Measurements from ENCODE around the gene MMP8.

Gene MMP8

DNA sequence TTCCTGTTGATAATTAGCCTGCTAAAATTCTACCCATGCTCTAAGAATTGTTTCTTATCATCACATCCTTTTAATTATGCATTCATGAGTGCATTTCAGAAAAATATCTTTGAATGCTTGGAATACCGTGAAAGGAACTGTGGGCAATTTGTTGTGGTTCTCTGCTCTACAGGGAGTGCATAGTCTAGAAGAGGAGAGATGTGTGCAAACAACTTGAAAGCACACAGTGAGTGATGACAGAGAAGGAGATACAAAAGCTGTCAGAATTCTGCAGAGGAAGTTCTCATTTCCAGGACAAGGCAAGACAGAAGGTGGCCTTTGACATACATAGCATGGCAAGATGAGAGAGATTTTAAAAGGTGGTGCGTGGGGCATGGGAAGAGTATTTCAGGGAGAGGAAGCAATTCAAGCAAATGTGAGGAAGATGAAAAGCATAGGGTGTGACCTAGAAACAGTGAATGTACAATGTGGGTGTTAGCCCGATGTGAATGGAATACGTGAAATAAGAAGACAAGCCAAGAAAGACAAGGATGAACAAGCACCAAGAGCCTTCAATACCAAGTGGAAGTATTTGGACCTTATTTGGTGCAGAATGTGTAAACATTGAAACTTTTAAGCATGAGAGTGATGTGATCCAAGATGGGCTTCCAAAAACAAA lies 5.0 kb downstream of the MMP8 start:
- DNase-seq = no peak

DNA sequence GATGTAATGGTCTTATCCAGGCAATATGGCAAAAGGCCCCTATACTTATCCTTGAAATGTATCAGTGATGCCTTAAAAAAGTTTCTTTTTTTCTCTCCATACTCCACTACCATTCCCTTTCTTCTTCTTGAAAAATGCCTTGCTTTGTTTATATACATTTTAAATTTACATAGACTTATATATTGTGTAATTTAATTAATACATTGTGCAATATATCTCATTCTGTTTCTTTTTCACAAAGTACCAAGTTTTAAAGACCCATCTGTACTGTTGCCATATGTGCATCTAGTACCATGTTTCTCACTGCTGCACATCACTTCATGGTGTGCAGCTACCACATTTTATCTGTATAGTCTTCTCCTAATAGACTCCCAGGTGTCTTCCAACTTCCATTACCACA lies 7.5 kb downstream of the MMP8 start:
- DNase-seq = no peak

DNA sequence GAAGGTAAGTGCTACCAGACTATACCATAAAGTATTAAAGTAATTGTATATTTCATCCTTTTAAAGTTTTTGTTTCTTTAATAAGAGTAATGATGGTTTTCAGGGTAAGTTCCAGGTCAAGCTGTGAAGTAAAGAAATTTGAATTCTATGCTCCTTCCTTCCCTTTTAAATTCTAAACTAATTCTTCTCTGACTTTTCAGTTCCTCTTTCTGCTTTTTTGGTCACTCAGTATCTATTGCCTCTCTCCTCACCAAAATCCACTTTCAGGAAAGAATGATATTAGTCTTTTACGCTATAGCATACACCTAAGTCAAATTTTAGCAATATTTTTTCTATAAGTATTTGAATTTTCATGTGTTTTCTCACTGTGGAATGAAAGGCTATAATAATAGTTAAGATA lies 8.2 kb downstream of the MMP8 start:
- DNase-seq = no peak

DNA sequence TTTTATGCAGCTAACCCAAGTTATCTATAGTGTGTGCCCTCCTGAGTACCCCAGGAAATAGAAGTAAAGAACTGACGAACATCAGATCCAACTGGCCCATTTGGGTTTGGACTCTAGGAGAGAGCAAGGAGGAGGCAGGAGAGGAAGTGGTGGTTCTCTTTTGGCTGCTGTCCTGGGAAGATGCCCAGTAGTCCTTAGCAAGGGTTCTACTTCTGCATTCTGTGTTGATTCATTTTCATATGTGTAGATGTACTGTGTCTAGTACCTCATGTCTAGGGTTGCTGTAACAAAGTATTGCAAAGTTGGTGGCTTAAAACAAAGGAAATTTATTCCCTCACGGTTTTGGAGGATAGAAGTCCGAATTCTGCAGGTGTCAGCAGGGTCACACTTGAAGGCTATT lies 12.6 kb downstream of the MMP8 start:
- DNase-seq = no peak

DNA sequence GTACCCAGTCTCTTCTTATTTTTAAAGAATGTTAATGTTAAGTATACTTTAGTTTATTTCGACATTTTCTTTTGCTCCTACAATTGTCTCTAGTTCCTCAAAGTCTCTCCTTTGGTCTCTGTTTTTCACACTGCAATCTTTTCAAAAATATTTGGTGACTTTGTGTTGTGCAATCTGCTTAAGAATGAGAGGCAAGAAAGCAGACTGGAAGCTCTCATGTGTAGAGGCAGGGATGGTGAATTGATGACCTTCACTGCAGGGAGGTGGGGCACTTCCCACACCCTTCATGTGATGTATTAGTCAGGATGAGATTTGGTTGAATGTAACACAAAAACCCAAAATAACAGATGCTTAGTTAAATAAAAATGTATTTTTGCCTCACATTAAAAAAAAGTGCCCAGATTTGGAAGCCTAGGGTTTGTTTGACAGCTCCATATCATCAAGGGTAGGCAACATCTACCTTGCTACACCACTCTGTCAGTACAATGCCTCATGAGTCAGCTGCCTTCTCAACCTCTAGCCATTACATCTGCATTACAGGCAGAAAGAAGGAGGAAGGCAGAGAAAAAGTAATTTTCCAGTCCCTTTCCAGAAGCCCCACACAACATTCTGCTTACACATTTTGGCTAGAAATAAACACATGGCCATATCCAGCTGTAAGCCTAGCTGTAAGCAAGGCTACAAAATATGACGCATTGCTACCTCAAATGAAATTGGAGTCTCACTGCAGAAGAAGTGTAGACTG lies 15.4 kb downstream of the MMP8 start:
- DNase-seq = no peak

DNA sequence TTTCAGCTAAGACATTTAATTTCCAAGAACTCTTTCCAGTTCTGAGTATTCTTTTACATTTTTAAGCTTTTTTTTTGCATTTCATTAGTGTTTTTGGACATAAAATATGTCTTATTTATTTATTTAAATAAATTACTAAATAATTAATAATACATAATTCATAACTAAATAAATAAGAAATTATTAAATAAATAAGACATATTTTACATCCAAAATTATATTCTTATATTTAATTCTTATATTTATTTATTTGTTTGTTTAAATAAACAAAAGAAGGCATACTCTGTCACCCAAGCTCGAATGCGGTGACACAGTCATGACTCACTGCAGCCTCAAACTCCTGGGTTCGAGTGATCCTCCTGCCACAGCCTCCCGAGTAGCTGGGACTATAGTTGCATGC lies 16.1 kb downstream of the MMP8 start:
- DNase-seq = no peak

DNA sequence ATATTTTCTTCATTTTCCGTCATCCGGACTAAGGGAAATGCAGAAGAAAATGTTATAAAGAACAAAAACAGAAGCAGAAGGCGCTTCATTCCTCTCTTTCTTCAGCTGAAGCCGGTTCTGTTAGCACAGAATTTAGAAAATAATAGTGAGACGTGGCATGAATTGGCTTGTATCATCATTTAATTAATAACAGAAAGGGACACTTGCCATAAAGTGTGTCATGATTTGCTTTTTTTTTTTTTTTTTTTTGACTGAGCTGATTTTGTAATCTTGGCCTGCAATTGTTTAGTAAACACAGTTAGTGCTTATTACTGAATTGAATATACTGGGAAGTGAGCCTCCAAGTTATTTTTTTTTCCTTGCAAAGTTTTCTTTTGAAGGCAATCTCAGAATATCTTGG lies 19.1 kb downstream of the MMP8 start, which contains the start of gene MMP27:
Gene MMP27, minus strand, starts transcription at position 144 of the 400 bp plus-strand sequence. Its CDS starts 55 bp downstream, at position 89.
- DNase-seq = no peak

DNA sequence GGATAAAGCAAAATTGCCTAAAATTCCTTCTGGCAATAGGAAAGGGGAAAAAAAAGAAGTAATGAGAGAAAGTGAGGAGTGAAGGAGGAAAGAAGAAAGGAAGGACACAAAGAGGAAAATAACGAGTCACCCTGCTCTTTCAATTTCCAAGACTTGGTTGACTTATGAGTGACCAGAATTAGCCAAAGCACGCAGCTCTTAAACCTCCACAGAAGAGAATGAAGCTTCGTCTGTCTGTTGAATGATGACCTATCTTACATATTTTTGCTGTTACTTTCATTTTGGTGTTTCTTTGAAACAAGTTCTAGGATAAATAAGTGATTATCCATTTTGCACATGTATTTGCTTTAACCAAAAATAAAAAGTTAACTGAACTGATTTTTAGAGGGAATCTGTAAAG lies 19.9 kb downstream of the MMP8 start:
- DNase-seq = no peak

DNA sequence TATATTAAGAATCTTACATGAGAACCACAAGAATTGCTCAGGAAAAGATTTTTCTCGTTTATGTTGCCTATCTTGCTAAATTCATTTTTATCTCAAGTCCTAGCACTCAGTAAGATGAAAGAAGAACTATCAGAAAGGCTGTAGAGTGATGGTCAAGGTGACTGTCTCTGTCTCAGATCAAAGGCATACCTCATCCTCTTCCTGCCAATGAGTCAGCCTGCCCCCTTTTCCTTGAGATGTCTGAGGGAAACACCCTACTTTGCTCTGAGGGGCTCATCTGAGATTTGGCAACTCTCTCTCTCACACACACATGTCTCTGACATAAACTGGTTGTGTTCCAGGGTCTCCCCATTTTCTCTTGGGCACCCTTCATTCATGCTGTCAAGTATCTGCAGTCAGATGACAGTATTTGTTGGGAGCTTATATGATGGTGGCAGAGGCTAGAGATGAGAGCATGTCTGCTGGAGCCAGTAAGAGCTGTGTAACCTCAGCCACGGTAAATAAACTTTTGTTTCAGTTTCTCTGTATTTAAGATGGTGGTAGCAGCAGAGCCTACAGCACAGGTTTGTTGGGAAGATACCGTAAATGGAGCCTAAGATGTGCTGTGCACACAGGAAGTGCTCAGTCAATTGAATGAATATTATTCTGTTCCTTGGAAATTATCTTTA lies 20.8 kb downstream of the MMP8 start:
- no peak for DNase-seq

DNA sequence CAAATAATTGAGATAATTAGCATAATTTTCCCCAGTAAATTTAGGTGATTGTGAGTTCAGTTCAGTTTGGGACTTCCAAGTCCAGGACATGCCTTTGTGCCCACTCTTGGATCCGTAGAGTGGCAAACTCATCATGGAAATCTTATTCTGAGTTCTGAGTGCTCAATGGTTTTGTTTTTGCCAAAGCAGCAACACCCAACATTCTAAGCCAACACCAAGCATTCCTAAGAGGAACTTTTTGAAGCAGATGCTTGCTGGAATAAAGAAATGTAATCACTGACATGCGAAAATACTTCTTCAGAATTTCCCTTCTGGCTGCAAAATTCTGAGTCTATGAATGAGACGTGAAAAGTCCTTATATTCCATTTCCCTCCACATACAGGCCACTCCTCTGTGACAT lies 29.6 kb downstream of the MMP8 start:
- no peak for DNase-seq

DNA sequence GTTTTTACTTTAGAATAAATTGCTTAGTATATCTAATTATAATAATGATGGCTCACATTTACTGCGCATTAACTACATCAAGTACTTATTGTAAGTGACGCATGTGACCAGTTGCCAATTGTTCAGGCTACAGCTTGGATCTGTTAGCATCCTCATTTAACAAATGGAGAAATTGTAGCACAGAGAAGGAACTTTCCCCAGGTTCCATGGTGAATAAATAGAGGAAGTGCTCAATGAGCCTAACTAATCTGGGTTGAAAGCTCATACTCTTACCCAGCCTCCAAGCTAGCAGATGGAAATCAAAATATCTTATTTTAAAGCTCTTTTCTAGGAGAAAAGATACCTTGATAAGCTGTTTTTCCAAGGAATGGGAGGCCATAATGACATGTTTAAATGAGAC lies 39.0 kb downstream of the MMP8 start:
- DNase-seq = peak; percentile 14

DNA sequence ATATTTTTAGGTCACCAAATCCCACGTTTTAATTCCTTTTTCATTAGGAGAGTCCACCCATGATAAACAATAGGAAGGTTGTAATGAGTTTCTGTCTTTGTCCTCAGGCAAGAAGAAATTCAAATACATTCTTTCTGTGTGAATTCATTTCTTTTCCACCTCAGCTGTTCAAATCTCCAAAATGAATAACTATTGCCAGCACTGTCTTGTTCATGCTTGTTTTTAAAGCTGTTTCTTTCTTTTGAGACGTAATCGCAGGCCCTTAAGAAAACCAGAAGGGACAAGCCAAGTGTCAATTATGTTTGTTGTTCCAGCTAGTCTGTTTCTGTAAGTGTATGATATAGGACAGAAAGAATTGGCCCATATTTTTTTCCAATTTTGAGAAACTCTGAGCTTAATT lies 39.4 kb downstream of the MMP8 start:
- DNase-seq = no peak

DNA sequence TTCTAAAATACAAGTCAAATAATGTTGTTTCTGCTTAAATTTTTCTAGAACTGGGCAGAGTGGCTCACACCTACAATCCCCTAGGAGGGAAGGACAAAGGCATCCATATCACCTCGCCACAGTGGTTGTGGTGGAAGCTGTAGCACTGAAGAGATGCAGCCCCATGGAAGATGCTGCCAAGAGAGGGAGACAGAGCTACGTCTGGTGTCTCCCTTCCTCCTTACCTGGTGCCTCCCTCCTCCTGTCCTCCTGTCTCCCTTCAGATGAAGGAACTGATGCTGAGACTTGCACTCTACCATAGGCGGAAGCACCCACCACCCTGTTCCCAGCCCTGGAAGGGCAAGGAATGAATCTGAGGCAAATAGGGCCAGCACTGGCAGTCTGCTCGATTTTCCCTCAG lies 41.5 kb downstream of the MMP8 start:
- no peak for DNase-seq

DNA sequence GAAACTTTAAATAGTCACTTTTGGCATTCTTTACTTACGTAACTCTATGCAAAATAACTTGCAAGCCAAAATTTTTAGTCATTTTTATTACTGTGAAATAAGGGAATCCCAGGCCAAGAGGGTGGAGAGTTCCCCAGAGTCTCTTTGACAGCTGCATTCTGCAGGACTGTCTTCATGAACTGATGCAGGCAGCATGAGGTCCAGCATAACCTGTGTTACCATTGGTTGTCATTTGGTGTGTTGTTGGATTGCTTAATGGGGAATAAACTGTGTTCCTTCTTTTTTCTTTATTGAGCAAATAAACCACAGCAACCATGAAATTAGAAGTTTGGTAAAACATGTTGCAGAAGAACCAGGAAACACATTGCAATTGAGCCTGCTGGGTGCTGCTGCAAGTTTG lies 43.8 kb downstream of the MMP8 start:
- peak; percentile 45 for DNase-seq

DNA sequence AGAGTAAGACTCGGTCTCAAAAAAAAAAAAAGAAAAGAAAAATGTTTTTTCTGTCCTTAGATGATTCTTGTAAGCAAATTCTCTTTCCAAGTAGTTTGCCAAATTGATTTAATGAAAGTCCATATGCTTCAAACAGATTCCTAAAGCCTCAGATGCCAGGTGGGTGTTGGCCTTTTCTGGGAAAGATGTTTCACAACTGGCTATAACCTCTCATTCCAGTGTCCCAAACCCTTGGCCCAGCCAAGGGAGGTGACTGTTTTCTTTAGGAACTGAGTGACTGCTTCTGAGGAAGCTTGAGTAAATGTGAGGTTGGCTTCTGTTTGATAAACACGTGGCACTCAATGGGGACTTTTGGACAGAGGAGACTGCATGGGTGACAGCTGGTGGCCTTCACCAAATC lies 46.7 kb downstream of the MMP8 start:
- no peak for DNase-seq

DNA sequence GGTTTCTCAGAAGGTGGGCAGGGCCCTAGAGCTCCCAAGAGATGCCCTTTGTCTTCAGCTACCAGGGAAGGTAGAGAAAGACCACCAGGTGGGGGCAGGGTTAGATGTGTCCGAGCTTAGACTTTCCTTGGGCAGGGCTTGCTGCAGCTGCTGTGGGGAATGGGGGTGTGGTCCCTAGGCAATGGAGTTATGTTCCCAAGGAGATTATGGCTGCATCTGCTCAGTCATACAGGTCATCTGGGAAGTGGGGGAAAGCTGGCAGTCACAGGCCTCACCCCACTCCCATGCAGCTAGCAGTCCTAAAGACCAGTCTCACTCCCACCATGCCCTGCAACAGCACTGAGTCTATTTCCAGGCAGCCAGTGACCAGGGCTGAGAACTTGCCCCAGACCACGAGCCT lies 48.7 kb downstream of the MMP8 start:
- no peak for DNase-seq

DNA sequence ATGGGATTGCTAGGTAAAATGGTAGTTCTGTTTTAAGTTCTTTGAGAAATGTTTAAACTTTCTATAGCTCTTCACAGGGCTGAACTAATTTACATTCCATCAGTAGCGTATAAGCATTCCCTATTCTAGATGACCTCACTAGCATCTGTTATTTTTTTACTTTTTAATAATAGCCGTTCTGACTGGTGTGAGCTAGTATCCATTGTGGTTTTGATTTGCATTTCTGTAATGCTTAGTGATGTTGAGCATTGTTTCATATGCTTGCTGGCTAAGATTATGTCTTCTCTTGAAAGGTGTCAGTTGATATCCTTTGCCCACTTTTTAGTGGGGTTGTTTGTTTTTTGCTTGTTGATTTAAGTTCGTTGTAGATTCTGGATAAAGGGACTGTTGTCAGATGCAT lies 55.1 kb downstream of the MMP8 start:
- no peak for DNase-seq

DNA sequence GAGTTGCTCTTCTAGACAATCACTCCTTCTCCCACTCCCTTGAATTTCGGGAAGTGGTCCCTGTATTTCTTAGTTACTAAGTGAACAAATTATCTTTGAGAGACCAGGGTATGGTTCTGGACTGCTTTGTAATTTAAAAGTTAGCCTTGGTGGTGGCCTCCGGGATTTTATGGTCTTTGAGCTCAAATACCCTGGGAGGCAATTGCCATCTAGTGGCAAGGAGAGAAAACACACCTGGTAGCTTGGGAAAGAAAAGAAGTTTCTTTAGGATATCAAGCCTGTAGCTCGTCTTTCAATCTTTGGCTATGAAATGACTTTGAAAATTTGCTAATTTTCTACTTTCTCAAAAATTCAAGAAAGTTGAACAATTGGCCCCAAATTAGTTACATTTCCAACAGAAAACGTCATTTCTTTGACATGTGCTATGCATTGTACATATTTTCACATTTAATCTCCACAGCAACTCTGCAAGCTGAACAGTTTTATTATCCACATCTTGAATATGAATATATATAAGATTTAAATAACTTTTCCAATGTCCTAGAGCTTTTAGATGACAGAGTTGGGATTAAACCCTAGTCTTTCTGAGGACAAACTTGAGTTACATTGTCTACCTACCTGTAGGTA lies 58.3 kb downstream of the MMP8 start:
- peak; percentile 71 for DNase-seq

DNA sequence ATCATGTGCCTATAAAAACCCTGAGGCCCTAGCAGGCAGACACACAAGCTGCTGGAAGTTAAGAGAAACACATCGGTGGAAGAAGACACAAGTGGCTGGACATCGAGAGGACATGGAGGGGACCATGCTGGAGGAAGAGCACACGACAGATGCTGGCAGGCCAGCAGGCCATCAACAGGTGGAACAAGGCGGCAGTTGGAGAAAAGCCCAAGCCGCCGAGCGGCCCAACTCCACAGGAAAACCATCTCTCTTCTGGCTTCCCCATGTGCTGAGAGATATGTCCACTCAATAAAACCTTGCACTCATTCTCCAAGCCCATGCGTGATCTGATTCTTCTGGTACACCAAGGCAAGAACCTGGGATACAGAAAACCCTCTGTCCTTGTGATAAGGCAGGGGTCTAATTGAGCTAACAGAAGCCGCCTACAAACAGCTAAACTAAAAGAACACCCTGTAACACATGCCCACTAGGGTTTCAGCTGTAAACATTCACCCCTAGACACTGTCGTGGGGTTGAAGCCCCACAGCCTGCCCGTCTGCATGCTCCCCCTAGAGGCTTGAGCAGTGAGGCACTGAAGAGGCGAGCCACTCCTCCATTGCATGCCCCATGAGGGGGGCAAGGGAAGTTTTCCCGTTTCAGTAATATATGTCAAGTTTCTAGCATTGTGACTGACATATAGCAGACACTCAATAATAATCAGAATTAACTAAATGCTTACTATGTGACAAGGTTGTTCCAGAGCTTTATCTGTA lies 60.6 kb downstream of the MMP8 start:
- peak; percentile 30 for DNase-seq

DNA sequence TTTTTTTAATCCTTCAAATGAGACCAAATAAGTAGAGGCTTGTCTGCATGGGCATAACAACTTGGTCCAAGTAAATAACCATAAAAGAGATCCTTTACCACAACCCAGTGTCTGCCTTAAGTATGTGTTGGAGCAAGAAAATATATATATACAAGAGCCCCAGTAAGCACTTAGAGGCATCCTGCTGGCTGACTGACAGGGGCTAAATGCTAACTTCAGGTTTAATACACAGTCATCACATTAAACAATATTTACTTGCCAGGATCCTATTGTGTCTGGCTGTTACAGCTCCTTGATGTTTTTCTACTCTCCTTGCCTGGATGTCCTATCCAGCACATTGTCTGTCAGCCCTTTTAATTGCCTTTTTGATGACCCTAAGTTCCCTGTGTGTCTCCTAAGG lies 62.1 kb downstream of the MMP8 start:
- DNase-seq = no peak

Measured in hematopoietic multipotent progenitor cell treated with erythropoietin and hydrocortisone succinate and interleukin-3 and kit ligand, for 6 days (in vitro differentiated cells).